Esophagus squamous epithelium (tissue), 4 donors: ENCODE measurements around the gene ZNF639.

ENCODE experiments used
- POLR2A ChIP-seq, 4 donors: fragments of 450-650 bp; IDR thresholded peaks; one replicate each; pipeline ENCODE4 v1.6.1; 2017; ENCODE audit warnings: antibody characterized with exemption in 4 of 4, mild to moderate bottlenecking in 4 of 4, moderate library complexity in 3 of 4
- TF ChIP-seq, protein P1 (sequence below), 6 experiments: fragments of 450-650 bp in 4 of 6; fragments of 200-600 bp in 2 of 6; sonication (generic) in 2 of 6; IDR thresholded peaks; one replicate each; pipeline ENCODE4 v1.5.1; 2016 to 2019; ENCODE audit warnings: antibody characterized with exemption in 6 of 6, mild to moderate bottlenecking in 4 of 6, moderate library complexity in 4 of 6

DNA sequence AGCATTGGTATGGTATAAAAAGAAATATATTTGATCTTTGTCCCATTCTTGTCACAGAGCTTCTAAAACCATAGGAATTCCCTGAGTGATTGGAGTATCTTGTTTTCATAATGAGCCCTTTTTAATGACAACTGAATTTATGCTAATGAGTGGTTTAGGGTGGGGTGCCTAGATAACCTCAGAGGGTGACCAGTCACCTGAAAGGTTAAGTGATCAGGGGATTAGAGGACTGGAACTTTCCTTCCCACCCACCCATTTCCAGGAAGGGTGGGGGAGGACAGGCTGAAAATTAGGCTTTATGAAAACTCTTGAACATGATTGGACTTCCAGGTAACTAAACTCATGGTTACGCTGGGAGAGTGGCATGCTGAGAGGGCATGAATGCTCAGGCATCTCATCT, 33.2 kb downstream of the ZNF639 start:
- TF ChIP-seq, protein P1, sequence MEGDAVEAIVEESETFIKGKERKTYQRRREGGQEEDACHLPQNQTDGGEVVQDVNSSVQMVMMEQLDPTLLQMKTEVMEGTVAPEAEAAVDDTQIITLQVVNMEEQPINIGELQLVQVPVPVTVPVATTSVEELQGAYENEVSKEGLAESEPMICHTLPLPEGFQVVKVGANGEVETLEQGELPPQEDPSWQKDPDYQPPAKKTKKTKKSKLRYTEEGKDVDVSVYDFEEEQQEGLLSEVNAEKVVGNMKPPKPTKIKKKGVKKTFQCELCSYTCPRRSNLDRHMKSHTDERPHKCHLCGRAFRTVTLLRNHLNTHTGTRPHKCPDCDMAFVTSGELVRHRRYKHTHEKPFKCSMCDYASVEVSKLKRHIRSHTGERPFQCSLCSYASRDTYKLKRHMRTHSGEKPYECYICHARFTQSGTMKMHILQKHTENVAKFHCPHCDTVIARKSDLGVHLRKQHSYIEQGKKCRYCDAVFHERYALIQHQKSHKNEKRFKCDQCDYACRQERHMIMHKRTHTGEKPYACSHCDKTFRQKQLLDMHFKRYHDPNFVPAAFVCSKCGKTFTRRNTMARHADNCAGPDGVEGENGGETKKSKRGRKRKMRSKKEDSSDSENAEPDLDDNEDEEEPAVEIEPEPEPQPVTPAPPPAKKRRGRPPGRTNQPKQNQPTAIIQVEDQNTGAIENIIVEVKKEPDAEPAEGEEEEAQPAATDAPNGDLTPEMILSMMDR (IDR thresholded peaks at IDR 0.05): no peak
- no peak for TF ChIP-seq POLR2A (IDR thresholded peaks at IDR 0.05)
